AG04450 (cell line): Measurements from ENCODE around the gene PRKN. TPM values are rescaled to one million over a fixed set of nuclear protein-coding genes. Genes with fewer than 3 reads are reported as not detected.

ENCODE experiments used
- CTCF ChIA-PET: fragments of 300-600, 350-600 bp; formaldehyde crosslinking; extraction: SDS; loops from one replicate; lab custom pipeline; 2022; ENCODE audit warnings: antibody characterized with exemption, inconsistent platforms; lab: Charles Lee
- POLR2A ChIA-PET: fragments of 350-600 bp; formaldehyde crosslinking; extraction: SDS; loops from one replicate; lab custom pipeline; 2021; ENCODE audit warnings: antibody characterized with exemption, inconsistent platforms; lab: Yijun Ruan, JAX
- DNase-seq: peaks from one replicate; pipeline ENCODE4 v3.0.0-alpha.2; 2011; ENCODE audit warnings: low read depth, low spot score
- H3K27ac ChIP-seq: one replicate; pipeline ENCODE4 v1.5.1; 2012; ENCODE audit warnings: low read depth, low read length, control low read depth
- H3K27me3 ChIP-seq: one replicate; pipeline ENCODE4 v1.6.0; 2012; ENCODE audit warnings: low read length; ENCODE audit not compliant: control insufficient read depth, insufficient read depth
- H3K4me3 ChIP-seq: 2 replicates; pipeline ENCODE4 v1.5.1; 2011; ENCODE audit warnings: mild to moderate bottlenecking, low read depth, low read length, control low read depth
- H3K9me3 ChIP-seq: 2 replicates; pipeline ENCODE4 v1.5.1; 2012; ENCODE audit warnings: low read length; ENCODE audit not compliant: control insufficient read depth, insufficient read depth
- CTCF ChIP-seq: IDR thresholded peaks from 2 replicates; pipeline ENCODE4 v1.5.1; 2011; ENCODE audit warnings: low read depth, low read length, control low read depth, inconsistent platforms
- polyA plus RNA-seq: library from polyadenylated mRNA; depleted of rRNA; stranded (reverse); fragments of >200 nt; gene quantifications from 2 replicates; pipeline ENCODE4 v1.2.3, GENCODE V29; 2011

Gene PRKN
- polyA plus RNA-seq, 1 experiment = not detected

GRCh38 chr6:162626869-162627268 lies 100.7 kb downstream of the PRKN start:
- no peaks in the 10 kb centered on the region for H3K27me3 ChIP-seq
- H3K27ac ChIP-seq = no peak overlapping the region
- no peak for TF ChIP-seq CTCF
- H3K9me3 ChIP-seq = peaks cover 8% of the 10 kb centered on the region; the same call in 1 of the 2 replicates
- ChIA-PET CTCF (no interaction called here), POLR2A (no interaction called here)
- no peak for DNase-seq
- H3K4me3 ChIP-seq = no peak overlapping the region

GRCh38 chr6:162625846-162626540 lies 101.6 kb downstream of the PRKN start:
- DNase-seq = no peak
- H3K27ac ChIP-seq = no peak overlapping the region
- no peaks in the 10 kb centered on the region for H3K27me3 ChIP-seq
- peaks cover 14% of the 10 kb centered on the region; the same call in 1 of the 2 replicates for H3K9me3 ChIP-seq
- POLR2A ChIA-PET = no interaction called here
- no peak overlapping the region for H3K4me3 ChIP-seq
- TF ChIP-seq CTCF = no peak
- CTCF ChIA-PET = no interaction called here

GRCh38 chr6:162622572-162622971 lies 105.0 kb downstream of the PRKN start:
- H3K27ac ChIP-seq = no peak overlapping the region
- H3K27me3 ChIP-seq = no peaks in the 10 kb centered on the region
- no peak overlapping the region for H3K4me3 ChIP-seq
- no peak for TF ChIP-seq CTCF
- peaks cover 15% of the 10 kb centered on the region; the same call in 1 of the 2 replicates for H3K9me3 ChIP-seq
- CTCF ChIA-PET = no interaction called here
- no peak for DNase-seq
- POLR2A ChIA-PET = no interaction called here

GRCh38 chr6:162621246-162621645 lies 106.3 kb downstream of the PRKN start:
- no peak for DNase-seq
- Histone ChIP-seq H3K9me3 (peaks cover 12% of the 10 kb centered on the region; the same call in 1 of the 2 replicates), H3K4me3 (no peak overlapping the region), H3K27ac (no peak overlapping the region), H3K27me3 (no peaks in the 10 kb centered on the region)
- no peak for TF ChIP-seq CTCF
- ChIA-PET POLR2A (no interaction called here), CTCF (interaction anchor here (0.8 kb wide), 1 partner anchor 1228 kb away, joined by 3 read pairs; no protein-coding TSS in a partner anchor)

- TF ChIP-seq CTCF = no peak
- Histone ChIP-seq H3K27ac (no peak overlapping the region), H3K9me3 (peaks cover 12% of the 10 kb centered on the region; the same call in 1 of the 2 replicates), H3K4me3 (no peak overlapping the region), H3K27me3 (no peaks in the 10 kb centered on the region)
- POLR2A ChIA-PET = no interaction called here
- CTCF ChIA-PET = no interaction called here
- no peak for DNase-seq
Observed at GRCh38 chr6:162620073-162620472, 107.5 kb downstream of the PRKN start.
